ENCODE measurements around the gene HEBP1.

DNA sequence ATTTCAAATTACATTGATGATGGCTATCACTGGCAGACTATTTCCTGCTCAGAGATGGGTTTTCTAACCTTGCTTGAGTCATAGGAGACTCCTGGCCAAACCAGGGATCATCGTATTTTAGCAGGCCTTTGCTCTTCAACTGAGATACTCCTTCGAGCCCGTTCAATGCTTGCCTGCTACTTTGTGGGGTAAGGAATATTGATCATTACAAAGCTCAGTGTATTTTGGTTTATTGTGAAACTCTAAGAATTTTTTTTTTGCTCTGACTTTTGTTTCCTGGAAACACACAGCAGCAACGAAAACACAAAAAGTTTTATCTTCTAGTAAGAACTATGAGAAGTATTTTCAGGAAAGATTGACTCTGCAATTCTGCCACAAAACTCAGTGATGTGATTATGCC, 52.2 kb downstream of the HEBP1 start:
- TF ChIP-seq EZH2 (IDR thresholded peaks at IDR 0.05; ENCODE audit: low read length), result no peak
- TF ChIP-seq, protein P1, sequence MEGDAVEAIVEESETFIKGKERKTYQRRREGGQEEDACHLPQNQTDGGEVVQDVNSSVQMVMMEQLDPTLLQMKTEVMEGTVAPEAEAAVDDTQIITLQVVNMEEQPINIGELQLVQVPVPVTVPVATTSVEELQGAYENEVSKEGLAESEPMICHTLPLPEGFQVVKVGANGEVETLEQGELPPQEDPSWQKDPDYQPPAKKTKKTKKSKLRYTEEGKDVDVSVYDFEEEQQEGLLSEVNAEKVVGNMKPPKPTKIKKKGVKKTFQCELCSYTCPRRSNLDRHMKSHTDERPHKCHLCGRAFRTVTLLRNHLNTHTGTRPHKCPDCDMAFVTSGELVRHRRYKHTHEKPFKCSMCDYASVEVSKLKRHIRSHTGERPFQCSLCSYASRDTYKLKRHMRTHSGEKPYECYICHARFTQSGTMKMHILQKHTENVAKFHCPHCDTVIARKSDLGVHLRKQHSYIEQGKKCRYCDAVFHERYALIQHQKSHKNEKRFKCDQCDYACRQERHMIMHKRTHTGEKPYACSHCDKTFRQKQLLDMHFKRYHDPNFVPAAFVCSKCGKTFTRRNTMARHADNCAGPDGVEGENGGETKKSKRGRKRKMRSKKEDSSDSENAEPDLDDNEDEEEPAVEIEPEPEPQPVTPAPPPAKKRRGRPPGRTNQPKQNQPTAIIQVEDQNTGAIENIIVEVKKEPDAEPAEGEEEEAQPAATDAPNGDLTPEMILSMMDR (optimal IDR thresholded peaks at IDR 0.05 in 1 of 3, IDR thresholded peaks at IDR 0.05 in 1 of 3, conservative IDR thresholded peaks at IDR 0.05 in 1 of 3; ENCODE audit: extremely low read depth in 1 of 3, insufficient read depth in 2 of 3, low read length in 3 of 3), result no peak
